Caco-2 (cell line): ENCODE results near the gene SUPT20HL1. TPM values are rescaled to one million over a fixed set of nuclear protein-coding genes. Genes with fewer than 3 reads are reported as not detected.
"Not testable (repeated sequence)": the region's sequence is repeated elsewhere in the genome, so short reads cannot be mapped to it uniquely, and the experiment has no call there.

Experiments
- BruUV-seq: library from RNA; stranded (reverse); fragments of 400-500 nt; replicated peaks from 2 replicates; lab custom pipeline; 2021; lab: Mats Ljungman, UMichigan
- CTCF ChIA-PET: fragments of 300-600 bp; sonication (Branson Sonifier 250); formaldehyde crosslinking; loops from one replicate; lab custom pipeline; 2022; ENCODE audit warnings: antibody characterized with exemption; lab: Charles Lee
- POLR2A ChIA-PET: fragments of 300-600 bp; sonication (Branson Sonifier 250); formaldehyde crosslinking; loops from one replicate; lab custom pipeline; 2022; ENCODE audit warnings: antibody characterized with exemption; lab: Charles Lee
- DNase-seq, 2 experiments: peaks; one replicate each; pipeline versions ENCODE4 v3.0.0 to v3.0.0-alpha.2; 2020 to 2022
- H3K27me3 ChIP-seq: replicated peaks from 2 replicates; pipeline ENCODE4 v1.6.0; 2011; ENCODE audit warnings: low read length; ENCODE audit not compliant: control insufficient read depth, insufficient read depth
- H3K36me3 ChIP-seq: 2 replicates; pipeline ENCODE4 v1.5.1; 2011; ENCODE audit warnings: low read length; ENCODE audit not compliant: control insufficient read depth, insufficient read depth
- H3K4me1 ChIP-seq: fragments of 250-450 bp; sonication (Bioruptor Pico); 2 replicates; pipeline ENCODE4 v1.5.1; 2020; ENCODE audit warnings: mild to moderate bottlenecking
- H3K4me3 ChIP-seq: 2 replicates; pipeline ENCODE4 v1.5.1; 2011; ENCODE audit warnings: low read depth, mild to moderate bottlenecking, control low read depth, low read length
- H3K9me3 ChIP-seq: fragments of 250-450 bp; sonication (Bioruptor Pico); 2 replicates; pipeline ENCODE4 v1.5.1; 2020; ENCODE audit warnings: mild to moderate bottlenecking, moderate library complexity
- H3K27ac Mint-ChIP-seq: one replicate; pipeline ENCODE4 v1.8.0; 2022; ENCODE audit warnings: mixed read lengths; ENCODE audit not compliant: unreplicated experiment
- H3K27me3 Mint-ChIP-seq: one replicate; pipeline ENCODE4 v1.8.0; 2022; ENCODE audit warnings: mixed read lengths; ENCODE audit not compliant: insufficient read depth, unreplicated experiment
- H3K36me3 Mint-ChIP-seq: one replicate; pipeline ENCODE4 v1.8.0; 2022; ENCODE audit warnings: mild to moderate bottlenecking, mixed read lengths; ENCODE audit not compliant: insufficient read depth, unreplicated experiment
- H3K4me1 Mint-ChIP-seq: one replicate; pipeline ENCODE4 v1.8.0; 2022; ENCODE audit warnings: low read depth, mixed read lengths; ENCODE audit not compliant: unreplicated experiment
- H3K4me3 Mint-ChIP-seq: one replicate; pipeline ENCODE4 v1.8.0; 2022; ENCODE audit warnings: mild to moderate bottlenecking, moderate library complexity, mixed read lengths; ENCODE audit not compliant: unreplicated experiment
- H3K9me3 Mint-ChIP-seq: one replicate; pipeline ENCODE4 v1.8.0; 2022; ENCODE audit warnings: mixed read lengths; ENCODE audit not compliant: unreplicated experiment
- intact Hi-C: fragments of 100-400 bp; cut with micrococcal nuclease; formaldehyde crosslinking; loops from one replicate; pipeline ENCODE4 v1.10.0; 2022; ENCODE audit not compliant: unreplicated experiment
- total RNA-seq: library from RNA; stranded (reverse); gene quantifications from 2 replicates; pipeline ENCODE4 v1.2.3, GENCODE V29; 2022
- TF ChIP-seq, protein P1 (sequence below), 2 experiments: fragments of 200-600 bp in 1 of 2; IDR thresholded peaks; 1 replicate in 1 of 2; 2 replicates in 1 of 2; pipeline versions ENCODE4 v1.5.1 to v1.8.0; 2011 to 2022; ENCODE audit warnings: antibody characterized with exemption in 1 of 2, control low read depth in 1 of 2, inconsistent platforms in 1 of 2, low read depth in 1 of 2, low read length in 1 of 2, mild to moderate bottlenecking in 1 of 2, moderate library complexity in 1 of 2; ENCODE audit not compliant: insufficient read depth in 1 of 2, severe bottlenecking in 1 of 2, unreplicated experiment in 1 of 2

The SUPT20HL1 gene
- total RNA-seq, 1 experiment from 2014 or later, result not detected

DNA sequence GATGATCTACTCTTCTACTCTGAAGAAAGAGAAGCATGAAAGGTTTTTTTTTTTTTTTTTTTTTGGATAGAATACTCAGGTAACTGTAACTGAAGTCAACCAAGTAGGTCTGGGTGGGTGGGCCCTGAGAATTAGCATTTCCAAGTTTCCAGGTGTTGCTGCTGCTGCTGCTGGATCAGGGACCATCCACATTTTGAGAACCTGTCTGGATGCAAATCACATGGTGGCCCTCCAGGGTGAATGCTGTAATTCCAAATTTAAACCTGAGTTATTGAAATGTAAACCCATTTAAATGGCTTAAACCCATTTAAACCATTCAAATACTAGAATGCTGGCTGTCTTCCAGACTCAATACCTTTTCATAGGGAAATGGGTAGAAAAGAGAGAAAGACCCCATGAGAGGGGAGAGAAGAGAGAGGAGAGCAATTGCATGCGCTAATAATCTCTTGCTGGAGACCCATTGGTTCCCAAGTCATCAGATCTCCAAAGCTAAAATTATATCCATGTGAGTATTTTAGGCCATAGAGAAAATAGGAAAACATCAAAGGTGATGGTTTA is 17.6 kb downstream of the SUPT20HL1 start:
- no peaks in the 10 kb centered on the region for H3K36me3 Mint-ChIP-seq
- H3K4me3 Mint-ChIP-seq, result no peak overlapping the region
- intact Hi-C loops, result no loop called here
- ChIA-PET POLR2A (no interaction called here), CTCF (no interaction called here)
- H3K9me3 Mint-ChIP-seq, result no peaks in the 10 kb centered on the region
- BruUV-seq, result no TSS peak
- H3K9me3 ChIP-seq, result no peaks in the 10 kb centered on the region
- H3K4me1 ChIP-seq, result no peaks in the 10 kb centered on the region
- TF ChIP-seq, protein P1, sequence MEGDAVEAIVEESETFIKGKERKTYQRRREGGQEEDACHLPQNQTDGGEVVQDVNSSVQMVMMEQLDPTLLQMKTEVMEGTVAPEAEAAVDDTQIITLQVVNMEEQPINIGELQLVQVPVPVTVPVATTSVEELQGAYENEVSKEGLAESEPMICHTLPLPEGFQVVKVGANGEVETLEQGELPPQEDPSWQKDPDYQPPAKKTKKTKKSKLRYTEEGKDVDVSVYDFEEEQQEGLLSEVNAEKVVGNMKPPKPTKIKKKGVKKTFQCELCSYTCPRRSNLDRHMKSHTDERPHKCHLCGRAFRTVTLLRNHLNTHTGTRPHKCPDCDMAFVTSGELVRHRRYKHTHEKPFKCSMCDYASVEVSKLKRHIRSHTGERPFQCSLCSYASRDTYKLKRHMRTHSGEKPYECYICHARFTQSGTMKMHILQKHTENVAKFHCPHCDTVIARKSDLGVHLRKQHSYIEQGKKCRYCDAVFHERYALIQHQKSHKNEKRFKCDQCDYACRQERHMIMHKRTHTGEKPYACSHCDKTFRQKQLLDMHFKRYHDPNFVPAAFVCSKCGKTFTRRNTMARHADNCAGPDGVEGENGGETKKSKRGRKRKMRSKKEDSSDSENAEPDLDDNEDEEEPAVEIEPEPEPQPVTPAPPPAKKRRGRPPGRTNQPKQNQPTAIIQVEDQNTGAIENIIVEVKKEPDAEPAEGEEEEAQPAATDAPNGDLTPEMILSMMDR (IDR thresholded peaks at IDR 0.05; ENCODE audit: insufficient read depth in 1 of 2, low read depth in 1 of 2, low read length in 1 of 2, severe bottlenecking in 1 of 2, unreplicated experiment in 1 of 2), result no peak
- no peaks in the 10 kb centered on the region for H3K27me3 ChIP-seq
- no peak for DNase-seq
- H3K36me3 ChIP-seq, result no peaks in the 10 kb centered on the region
- H3K27ac Mint-ChIP-seq, result no peak overlapping the region
- no peaks in the 10 kb centered on the region for H3K4me1 Mint-ChIP-seq
- H3K27me3 Mint-ChIP-seq, result peaks cover 11% of the 10 kb centered on the region
- no peak overlapping the region for H3K4me3 ChIP-seq

- Histone ChIP-seq H3K9me3 (no peaks in the 10 kb centered on the region), H3K4me3 (no peak overlapping the region), H3K36me3 (no peaks in the 10 kb centered on the region), H3K27me3 (no peaks in the 10 kb centered on the region), H3K4me1 (no peaks in the 10 kb centered on the region)
- BruUV-seq, result no TSS peak
- no peak for DNase-seq
- H3K4me1 Mint-ChIP-seq, result no peaks in the 10 kb centered on the region
- no peak overlapping the region for H3K4me3 Mint-ChIP-seq
- intact Hi-C loops, result no loop called here
- POLR2A ChIA-PET, result no interaction called here
- peaks cover 16% of the 10 kb centered on the region for H3K27me3 Mint-ChIP-seq
- CTCF ChIA-PET, result no interaction called here
- H3K27ac Mint-ChIP-seq, result no peak overlapping the region
- TF ChIP-seq, protein P1 (IDR thresholded peaks at IDR 0.05; ENCODE audit: insufficient read depth in 1 of 2, low read depth in 1 of 2, low read length in 1 of 2, severe bottlenecking in 1 of 2, unreplicated experiment in 1 of 2), result no peak
- H3K9me3 Mint-ChIP-seq, result no peaks in the 10 kb centered on the region
- no peaks in the 10 kb centered on the region for H3K36me3 Mint-ChIP-seq
Observed at GRCh38 chrX:24378706-24379105, 18.3 kb downstream of the SUPT20HL1 start.

GRCh38 chrX:24380262-24381187 is 20.1 kb downstream of the SUPT20HL1 start:
- Mint-ChIP-seq H3K9me3 (no peaks in the 10 kb centered on the region), H3K4me1 (no peaks in the 10 kb centered on the region), H3K4me3 (no peak overlapping the region), H3K36me3 (no peaks in the 10 kb centered on the region), H3K27ac (no peak overlapping the region), H3K27me3 (peaks cover 31% of the 10 kb centered on the region)
- intact Hi-C loops, result no loop called here
- ChIA-PET CTCF (interaction anchor here (0.7 kb wide), 1 partner anchor 221 kb away, joined by 3 read pairs; no protein-coding TSS in a partner anchor), POLR2A (no interaction called here)
- TF ChIP-seq, protein P1 (IDR thresholded peaks at IDR 0.05; ENCODE audit: insufficient read depth in 1 of 2, low read depth in 1 of 2, low read length in 1 of 2, severe bottlenecking in 1 of 2, unreplicated experiment in 1 of 2), result no peak
- H3K4me3 ChIP-seq, result no peak overlapping the region
- DNase-seq, result no peak
- no peaks in the 10 kb centered on the region for H3K27me3 ChIP-seq
- no peaks in the 10 kb centered on the region for H3K9me3 ChIP-seq
- no TSS peak for BruUV-seq
- no peaks in the 10 kb centered on the region for H3K36me3 ChIP-seq
- H3K4me1 ChIP-seq, result no peaks in the 10 kb centered on the region

GRCh38 chrX:24382315-24382714 is 21.9 kb downstream of the SUPT20HL1 start:
- H3K4me1 Mint-ChIP-seq, H3K9me3 Mint-ChIP-seq, H3K27ac Mint-ChIP-seq, BruUV-seq, DNase-seq, H3K4me3 ChIP-seq, H3K36me3 ChIP-seq, H3K4me1 ChIP-seq, H3K9me3 ChIP-seq, intact Hi-C loops, H3K36me3 Mint-ChIP-seq, H3K27me3 ChIP-seq, POLR2A ChIA-PET, CTCF ChIA-PET, H3K4me3 Mint-ChIP-seq: not testable (repeated sequence)
- H3K27me3 Mint-ChIP-seq, result peaks cover 32% of the 10 kb centered on the region
